ENCODE data around the gene AMIGO1.

Gene AMIGO1

GRCh38 chr1:109509176-109510134 lies at the start of gene AMIGO1:
Gene AMIGO1 (minus strand): TSS chr1:109509727. CDS start chr1:109508912, 815 bp downstream.
- peak; percentile 30 for DNase-seq

- DNase-seq, result no peak
Observed at GRCh38 chr1:109557520-109557919, 48.0 kb upstream of the AMIGO1 start.

GRCh38 chr1:109556563-109556962 lies 47.0 kb upstream of the AMIGO1 start:
- DNase-seq, result no peak

- DNase-seq, result peak; percentile 93
Observed at GRCh38 chr1:109548321-109549267, 39.1 kb upstream of the AMIGO1 start, which contains the start of gene GNAI3. Gene GNAI3 (plus strand): TSS chr1:109548615. CDS start chr1:109548721, 106 bp downstream.

GRCh38 chr1:109547463-109548320 lies 38.2 kb upstream of the AMIGO1 start:
- no peak for DNase-seq

- peak; percentile 89 for DNase-seq
Observed at GRCh38 chr1:109546311-109547109, 37.0 kb upstream of the AMIGO1 start.

- DNase-seq, result no peak
Observed at GRCh38 chr1:109543988-109544735, 34.6 kb upstream of the AMIGO1 start.

GRCh38 chr1:109543283-109543987 lies 33.9 kb upstream of the AMIGO1 start:
- no peak for DNase-seq

GRCh38 chr1:109542657-109543056 lies 33.1 kb upstream of the AMIGO1 start:
- no peak for DNase-seq

- DNase-seq, result no peak
Observed at GRCh38 chr1:109541102-109541501, 31.6 kb upstream of the AMIGO1 start.

GRCh38 chr1:109539676-109540075 lies 30.1 kb upstream of the AMIGO1 start, which contains the start of gene GPR61:
Gene GPR61 (plus strand): TSS chr1:109539872. CDS start chr1:109543023, 3,151 bp downstream.
- DNase-seq, result no peak

- DNase-seq, result no peak
Observed at GRCh38 chr1:109538827-109539555, 29.5 kb upstream of the AMIGO1 start.

- no peak for DNase-seq
Observed at GRCh38 chr1:109537450-109538178, 28.1 kb upstream of the AMIGO1 start.

- peak; percentile 70 for DNase-seq
Observed at GRCh38 chr1:109535971-109536491, 26.5 kb upstream of the AMIGO1 start.

- no peak for DNase-seq
Observed at GRCh38 chr1:109535481-109535880, 26.0 kb upstream of the AMIGO1 start.

- no peak for DNase-seq
Observed at GRCh38 chr1:109534307-109534858, 24.9 kb upstream of the AMIGO1 start.

- peak; percentile 84 for DNase-seq
Observed at GRCh38 chr1:109532365-109533136, 23.0 kb upstream of the AMIGO1 start.
